NCI-H2196 (cell line): ENCODE results near the gene AHCTF1.
"Not testable (repeated sequence)": the region's sequence is repeated elsewhere in the genome, so short reads cannot be mapped to it uniquely, and the experiment has no call there.

Experiments used
- DNase-seq: peaks from one replicate; lab custom pipeline; 2025; ENCODE audit not compliant: unreplicated experiment; lab: John Stamatoyannopoulos, UW

The AHCTF1 gene

GRCh38 chr1:246843876-246844275 lies 87.9 kb downstream of the AHCTF1 start:
- no peak for DNase-seq

- DNase-seq: not testable (repeated sequence)
Observed at GRCh38 chr1:246840761-246841160, 91.0 kb downstream of the AHCTF1 start.

- DNase-seq: no peak
Observed at GRCh38 chr1:246838118-246838456, 93.7 kb downstream of the AHCTF1 start.

- no peak for DNase-seq
Observed at GRCh38 chr1:246837418-246838117, 94.2 kb downstream of the AHCTF1 start.

DNA sequence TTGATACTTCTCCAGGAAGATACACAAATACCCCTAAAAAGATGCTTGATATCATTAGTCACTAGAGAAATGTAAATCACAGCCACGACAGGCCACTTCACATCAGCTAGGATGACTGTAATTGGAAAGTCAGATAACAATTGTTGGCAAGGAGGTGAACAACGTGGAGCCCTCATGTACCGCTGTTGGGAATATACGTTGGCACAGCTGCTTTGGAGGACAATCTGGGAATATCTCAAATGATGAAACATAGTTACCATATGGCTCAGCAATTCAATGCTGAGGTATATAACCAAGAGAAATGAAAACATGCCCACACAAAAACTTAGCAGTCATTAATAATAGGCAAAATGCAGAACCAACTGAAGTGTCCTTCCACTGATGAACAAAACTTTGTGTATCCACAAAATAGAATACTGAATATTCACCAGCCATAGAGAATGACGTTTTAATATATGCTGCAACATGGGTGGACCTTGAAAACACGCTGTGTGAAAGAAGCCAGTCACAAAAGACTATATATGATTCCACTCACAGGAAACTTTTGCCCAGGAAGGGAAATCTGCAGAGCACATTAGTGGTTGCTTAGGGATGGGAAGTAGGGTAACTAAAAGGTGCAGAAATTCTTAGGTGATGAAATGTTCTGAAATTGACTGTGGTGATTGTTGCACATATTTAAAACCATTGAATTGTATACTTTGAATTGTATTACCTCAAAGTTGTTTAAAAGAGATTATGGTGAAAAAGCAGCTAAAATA lies 95.4 kb downstream of the AHCTF1 start:
- no peak for DNase-seq

GRCh38 chr1:246831543-246831942 lies 100.2 kb downstream of the AHCTF1 start:
- DNase-seq: no peak

DNA sequence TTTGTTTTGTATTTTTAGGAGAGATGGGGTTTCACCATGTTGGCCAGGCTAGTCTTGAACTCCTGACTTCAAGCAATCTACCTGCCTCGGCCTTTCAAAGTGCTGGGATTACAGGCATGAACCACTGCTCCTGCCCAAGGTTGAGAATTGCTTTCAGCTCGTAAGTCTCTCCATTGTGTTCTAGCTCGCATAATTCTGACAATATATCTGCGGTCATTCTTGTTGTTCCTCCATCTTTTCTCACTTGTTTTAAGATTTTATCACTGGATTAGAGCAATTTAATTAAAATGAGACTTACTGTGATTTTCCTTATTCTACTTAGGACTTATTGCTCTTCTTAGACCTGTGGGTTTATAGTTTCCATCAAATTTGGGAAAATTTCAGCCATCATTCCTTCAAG lies 102.9 kb downstream of the AHCTF1 start:
- DNase-seq: no peak

- no peak for DNase-seq
Observed at GRCh38 chr1:246827396-246827795, 104.4 kb downstream of the AHCTF1 start.

GRCh38 chr1:246825557-246826175 lies 106.1 kb downstream of the AHCTF1 start:
- no peak for DNase-seq

- DNase-seq: no peak
Observed at GRCh38 chr1:246824541-246824940, 107.2 kb downstream of the AHCTF1 start.

GRCh38 chr1:246822154-246822553 lies 109.6 kb downstream of the AHCTF1 start:
- not testable (repeated sequence) for DNase-seq

DNA sequence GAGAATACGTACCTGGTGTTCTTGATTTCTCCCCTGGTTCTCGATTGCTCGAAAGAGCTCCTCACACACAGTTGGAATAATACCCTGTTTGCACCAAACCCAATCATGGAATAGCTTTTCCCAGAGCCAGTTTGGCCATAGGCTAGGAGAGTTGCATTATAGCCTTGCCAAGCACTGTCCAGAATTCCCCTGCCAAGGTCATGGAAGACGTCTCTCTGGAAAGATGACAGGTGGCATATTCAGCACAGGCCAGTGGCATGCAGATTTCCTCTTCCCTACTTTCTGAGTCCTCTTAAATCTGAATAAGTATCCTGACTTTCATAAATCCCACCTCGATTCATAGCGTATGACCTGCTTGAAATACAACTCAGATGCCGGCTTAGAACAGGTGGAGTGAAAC lies 111.1 kb downstream of the AHCTF1 start:
- no peak for DNase-seq

GRCh38 chr1:246817778-246818177 lies 114.0 kb downstream of the AHCTF1 start:
- not testable (repeated sequence) for DNase-seq

GRCh38 chr1:246815693-246816270 lies 116.0 kb downstream of the AHCTF1 start:
- DNase-seq: no peak

- no peak for DNase-seq
Observed at GRCh38 chr1:246814890-246815289, 116.9 kb downstream of the AHCTF1 start.

DNA sequence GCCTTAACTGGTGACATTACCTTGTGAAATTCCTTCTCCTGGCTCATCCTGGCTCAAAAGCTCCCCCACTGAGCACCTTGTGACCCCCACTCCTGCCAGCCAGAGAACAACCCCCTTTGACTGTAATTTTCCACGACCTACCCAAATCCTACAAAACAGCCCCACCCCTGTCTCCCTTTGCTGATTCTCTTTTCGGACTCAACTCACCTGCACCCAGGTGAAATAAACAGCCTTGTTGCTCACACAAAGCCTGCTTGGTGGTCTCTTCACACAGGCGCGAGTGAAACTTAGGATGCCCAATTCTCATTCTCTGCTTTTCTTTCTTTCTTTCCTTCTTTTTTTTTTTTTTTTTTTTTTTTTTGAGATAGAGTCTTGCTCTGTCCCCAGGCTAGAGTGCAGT lies 118.4 kb downstream of the AHCTF1 start:
- DNase-seq: not testable (repeated sequence)

GRCh38 chr1:246811985-246812384 lies 119.8 kb downstream of the AHCTF1 start:
- no peak for DNase-seq

DNA sequence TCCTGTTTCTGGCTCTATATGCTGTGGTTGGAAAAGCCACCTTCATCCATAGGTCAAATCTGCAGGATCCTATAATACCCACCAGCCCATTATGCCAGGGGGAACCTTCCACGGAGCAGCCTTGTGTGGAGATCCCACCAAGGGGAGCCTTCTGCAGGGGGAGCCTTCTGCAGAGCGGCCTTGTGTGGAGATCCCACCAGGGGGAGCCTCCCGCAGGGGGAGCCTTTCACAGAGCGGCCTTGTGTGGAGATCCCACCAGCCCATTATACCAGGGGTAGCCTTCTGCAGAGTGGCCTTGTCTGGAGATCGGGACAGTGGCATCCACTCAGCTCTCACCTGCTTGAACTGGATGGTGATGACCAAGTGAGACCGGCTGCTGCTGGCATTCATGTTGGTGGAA lies 122.3 kb downstream of the AHCTF1 start:
- no peak for DNase-seq

DNA sequence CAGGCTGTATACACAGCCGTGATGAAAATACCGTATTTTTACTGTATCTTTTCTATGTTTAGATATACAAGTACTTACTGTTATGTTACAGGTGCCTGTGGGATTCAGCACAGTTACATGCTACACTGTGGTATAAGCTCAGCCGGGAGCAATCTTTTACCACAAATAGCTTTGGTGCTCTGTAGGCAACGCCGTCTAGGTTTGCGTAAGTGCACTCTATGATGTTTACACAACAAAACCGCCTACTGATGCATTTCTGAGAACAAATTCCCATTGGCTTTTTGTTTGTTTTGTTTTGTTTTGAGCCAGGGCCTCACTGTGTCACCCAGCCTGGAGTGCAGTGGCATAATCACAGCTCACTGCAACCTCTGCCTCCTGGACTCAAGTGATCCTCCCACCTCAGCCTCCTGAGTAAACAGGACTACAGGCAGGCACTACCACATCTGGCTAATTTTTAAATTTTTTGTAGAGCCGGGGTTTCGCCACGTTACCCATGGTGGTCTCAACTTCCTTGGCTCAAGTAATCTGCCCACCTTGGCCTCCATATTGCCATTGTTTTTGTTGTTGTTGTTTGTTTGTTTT lies 126.5 kb downstream of the AHCTF1 start:
- DNase-seq: no peak

DNA sequence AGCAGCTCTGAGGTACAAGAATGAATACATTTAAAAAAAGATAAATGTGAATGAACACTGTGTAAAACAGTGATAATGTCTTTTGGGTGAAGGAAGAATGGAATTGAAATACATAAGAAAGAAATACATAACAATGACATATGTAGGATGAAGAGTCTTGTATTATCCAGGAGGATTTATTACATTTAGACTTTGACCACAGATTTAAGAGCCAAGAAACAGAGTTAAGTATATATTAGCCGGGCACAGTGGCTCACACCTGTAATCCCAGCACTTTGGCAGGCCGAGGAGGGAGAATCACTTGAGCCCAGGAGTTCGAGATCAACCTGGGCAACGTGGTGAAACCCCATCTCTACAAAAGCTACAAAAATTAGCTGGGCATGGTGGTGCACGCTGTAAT lies 127.9 kb downstream of the AHCTF1 start:
- no peak for DNase-seq

- no peak for DNase-seq
Observed at GRCh38 chr1:246803373-246803772, 128.4 kb downstream of the AHCTF1 start.
